Right ventricle myocardium superior (tissue), 1 donor: Measurements from ENCODE around the gene TULP3. TPM values are rescaled to one million over a fixed set of nuclear protein-coding genes. Genes with fewer than 3 reads are reported as not detected.

Experiments
- ATAC-seq: fragments of 200-7000 bp; cut with Tn5 transposase; one replicate; pipeline ENCODE4 v1.9.1; 2020; ENCODE audit warnings: mild to moderate bottlenecking; ENCODE audit not compliant: poor library complexity
- DNase-seq: peaks from one replicate; pipeline ENCODE4 v3.0.0-alpha.2; 2020
- intact Hi-C: fragments of 100-400 bp; cut with DNase I; formaldehyde crosslinking; loops from one replicate; pipeline ENCODE4 v1.11.2; 2022
- total RNA-seq: library from RNA; stranded (reverse); fragmentation: NEBNext Ultra II Directional; extraction: Animal tissue kit (Norgen Biotek cat#: 25700); gene quantifications from one replicate; pipeline ENCODE4 v1.2.1, GENCODE V29; 2021
- donor health status: DM: no; HTN: yes; CAD: no; lungs with severe emphysema.

The TULP3 gene
- total RNA-seq, 1 donor from 2014 or later = 4.6 TPM

- ATAC-seq (peak; percentile 65), DNase-seq (peak; percentile 74)
- intact Hi-C loops = no loop called here
Observed at GRCh38 chr12:2958432-2959191, 67.9 kb downstream of the TULP3 start.

GRCh38 chr12:2959192-2959504 is 68.5 kb downstream of the TULP3 start, which contains the start of gene TEAD4:
Gene TEAD4 (plus strand): TSS chr12:2959397.
- DNase-seq (peak; percentile 69), ATAC-seq (peak; percentile 69)
- intact Hi-C loops = no loop called here

GRCh38 chr12:2959505-2960389 is 69.1 kb downstream of the TULP3 start:
- intact Hi-C loops = no loop called here
- peak; percentile 72 for ATAC-seq
- peak; percentile 62 for DNase-seq

- DNase-seq (no peak), ATAC-seq (no peak)
- intact Hi-C loops = no loop called here
Observed at GRCh38 chr12:2960390-2960956, 69.8 kb downstream of the TULP3 start.

DNA sequence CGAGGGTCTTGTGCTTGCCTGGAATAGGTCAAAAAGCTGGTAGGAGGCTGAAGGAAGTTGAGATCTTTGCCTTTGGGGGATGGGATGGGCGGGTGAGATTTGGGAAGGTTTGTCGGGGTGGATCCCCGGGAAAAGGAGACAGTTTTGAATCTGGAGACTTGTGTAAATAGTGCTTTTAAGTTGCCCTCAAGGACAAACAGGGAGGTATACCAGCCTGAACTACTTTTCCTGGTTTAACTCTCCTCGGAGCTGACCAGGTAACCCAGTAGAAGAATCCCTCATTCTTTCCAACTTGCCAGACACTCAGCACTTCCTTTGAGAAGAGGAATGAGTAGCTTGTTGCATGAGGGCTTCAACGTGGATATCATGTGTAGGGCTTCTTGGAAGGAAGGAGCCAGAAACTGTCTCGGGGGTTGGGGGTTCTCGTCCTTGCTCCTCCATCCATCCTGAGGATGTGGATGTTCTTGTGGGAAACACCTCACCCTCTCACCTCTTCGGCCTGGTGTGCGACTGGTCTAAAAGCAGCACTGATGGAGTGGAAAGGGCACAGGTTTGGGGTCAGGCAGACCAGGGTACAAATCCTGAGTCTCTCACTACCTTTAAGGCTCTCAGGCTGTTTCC is 70.4 kb downstream of the TULP3 start:
- ATAC-seq = no peak
- intact Hi-C loops = no loop called here
- DNase-seq = no peak

- ATAC-seq (no peak), DNase-seq (no peak)
- intact Hi-C loops = no loop called here
Observed at GRCh38 chr12:2961705-2962104, 71.0 kb downstream of the TULP3 start.

DNA sequence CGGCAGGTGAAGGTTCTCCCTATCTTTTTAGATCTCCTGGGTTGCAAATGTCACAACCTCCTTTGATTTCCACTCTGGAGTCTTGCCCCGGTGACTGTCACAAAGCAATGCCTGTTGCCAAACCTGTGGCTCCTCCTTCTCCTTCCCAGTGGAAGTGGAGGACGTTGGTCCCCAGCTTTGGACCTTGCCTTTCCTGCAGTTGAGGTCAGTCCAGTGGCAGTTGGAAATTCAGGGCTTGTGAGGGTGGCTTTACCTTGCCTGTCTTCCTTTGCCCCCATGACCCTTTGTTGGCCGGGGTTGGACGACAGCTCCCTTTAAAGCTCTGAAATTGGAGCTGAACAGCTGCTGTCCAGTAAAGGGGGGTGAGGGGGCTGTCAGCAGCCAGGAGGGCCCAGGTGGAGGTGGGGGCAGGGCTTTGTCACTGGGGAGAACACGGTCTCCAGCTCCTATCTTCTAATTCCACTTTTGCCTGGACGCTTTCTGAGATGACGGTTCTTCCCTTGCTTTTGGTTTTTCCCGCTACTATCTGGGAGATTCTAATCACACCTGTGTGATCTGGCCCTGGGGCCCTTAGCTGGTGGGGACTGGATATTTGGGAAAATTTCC is 72.6 kb downstream of the TULP3 start:
- intact Hi-C loops = no loop called here
- ATAC-seq = peak; percentile 7
- DNase-seq = no peak

GRCh38 chr12:2963760-2964292 is 73.1 kb downstream of the TULP3 start:
- ATAC-seq = peak; percentile 39
- intact Hi-C loops = no loop called here
- DNase-seq = peak; percentile 55

DNA sequence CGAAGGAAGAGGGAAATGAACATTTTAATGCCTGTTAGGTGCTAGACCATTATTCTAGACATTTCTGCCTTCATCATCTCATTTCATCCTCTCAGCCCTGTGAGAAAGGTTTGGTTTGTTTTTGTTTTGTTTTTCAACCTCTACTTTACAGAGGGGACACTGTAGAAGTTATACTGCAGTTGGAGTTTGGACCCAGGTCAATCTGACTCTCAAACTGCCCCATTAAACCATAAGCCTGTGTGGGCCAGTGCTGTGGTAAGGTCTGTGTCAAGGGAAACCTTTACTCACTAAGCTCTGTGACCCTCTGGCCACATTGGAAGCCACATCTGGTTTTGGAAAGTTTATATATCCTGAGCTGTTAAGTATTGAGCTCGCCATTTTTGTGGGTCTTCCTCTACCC is 77.0 kb downstream of the TULP3 start:
- intact Hi-C loops = no loop called here
- DNase-seq (no peak), ATAC-seq (no peak)

GRCh38 chr12:2970744-2971143 is 80.1 kb downstream of the TULP3 start:
- DNase-seq (no peak), ATAC-seq (no peak)
- intact Hi-C loops = no loop called here

DNA sequence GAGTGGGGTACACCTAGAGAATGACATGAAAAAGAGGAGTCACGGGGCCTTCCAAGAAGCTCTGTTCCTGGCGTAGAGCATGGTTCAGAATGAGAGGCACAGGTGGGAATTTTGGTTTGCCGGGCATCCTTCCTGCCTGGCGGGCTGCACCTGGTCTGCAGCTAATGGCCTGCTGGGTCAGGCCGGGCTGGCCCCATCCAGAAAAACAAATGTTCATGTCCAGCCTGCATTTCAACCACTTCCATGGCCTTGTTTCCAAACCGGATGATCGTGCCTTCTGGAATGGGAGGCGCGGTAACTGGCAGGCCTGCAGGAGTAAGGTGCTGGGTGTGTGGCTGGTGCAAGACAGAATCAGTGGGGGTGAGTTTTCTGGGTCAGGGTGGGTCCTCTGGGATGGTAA is 82.9 kb downstream of the TULP3 start:
- intact Hi-C loops = no loop called here
- ATAC-seq = no peak
- DNase-seq = no peak

DNA sequence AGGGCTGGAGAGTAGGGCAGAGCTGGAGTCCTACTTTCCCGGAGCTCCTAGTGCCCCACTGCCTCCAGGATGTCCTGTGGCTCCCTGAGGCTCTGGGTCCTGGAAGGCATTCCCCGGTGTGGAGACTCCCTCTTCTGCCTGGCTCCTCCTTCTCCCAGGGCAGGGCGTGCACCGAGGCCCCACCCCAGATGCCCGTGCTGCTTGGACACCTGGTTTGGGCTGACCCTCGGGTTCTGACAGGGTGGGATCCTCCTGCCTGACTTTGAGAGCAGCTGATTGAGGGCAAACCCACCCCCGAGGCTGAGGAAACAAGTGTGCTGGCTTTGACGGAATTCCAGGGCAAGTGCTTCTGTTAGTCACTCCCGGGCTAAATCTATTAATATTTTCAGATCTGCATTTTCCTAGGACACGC is 83.9 kb downstream of the TULP3 start:
- DNase-seq = no peak
- no peak for ATAC-seq
- intact Hi-C loops = no loop called here

DNA sequence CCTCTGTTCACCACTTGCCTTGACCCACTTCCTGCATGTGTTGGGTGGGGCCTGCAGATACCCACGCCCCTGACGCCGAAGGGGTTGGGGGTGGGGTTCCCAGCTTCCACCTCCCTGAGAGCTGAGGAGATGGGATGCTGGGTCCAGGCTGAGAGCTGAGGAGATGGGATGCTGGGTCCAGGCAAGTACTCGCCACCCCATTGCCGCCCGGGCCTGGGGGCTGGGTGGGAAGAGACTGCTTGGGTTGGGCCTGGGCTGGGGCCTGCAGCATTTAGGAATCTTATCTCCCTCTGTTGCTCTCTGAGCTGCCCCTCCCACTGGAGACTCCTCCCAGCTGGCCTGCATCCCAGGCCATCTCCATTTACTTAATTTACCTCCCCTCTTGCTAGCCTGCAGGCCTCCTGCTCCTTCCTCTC is 85.9 kb downstream of the TULP3 start:
- ATAC-seq (no peak), DNase-seq (no peak)
- intact Hi-C loops = no loop called here

DNA sequence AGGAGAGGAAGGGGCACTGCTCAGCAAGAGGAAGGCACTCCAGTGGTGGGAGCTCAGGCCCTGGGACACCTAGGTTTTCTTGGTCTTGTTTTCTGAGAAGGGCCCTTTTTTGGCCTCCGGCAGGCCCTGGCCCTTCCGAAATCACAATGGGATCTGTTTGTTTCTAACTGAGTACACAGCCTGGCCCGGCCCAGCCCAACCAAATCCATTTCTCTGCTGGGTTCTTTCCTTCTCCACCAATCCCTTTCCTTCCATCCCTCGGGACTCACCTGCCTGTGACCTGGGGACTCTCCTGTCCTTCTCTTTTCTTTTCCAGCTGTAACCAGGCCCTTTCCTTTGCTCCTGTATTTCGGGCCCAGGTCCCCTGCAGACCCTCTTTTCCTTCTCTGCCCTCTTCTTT is 87.1 kb downstream of the TULP3 start:
- no peak for ATAC-seq
- intact Hi-C loops = no loop called here
- no peak for DNase-seq

- ATAC-seq = no peak
- DNase-seq = no peak
- intact Hi-C loops = no loop called here
Observed at GRCh38 chr12:2979806-2980205, 89.1 kb downstream of the TULP3 start.

- intact Hi-C loops = no loop called here
- no peak for ATAC-seq
- DNase-seq = no peak
Observed at GRCh38 chr12:2980630-2981029, 89.9 kb downstream of the TULP3 start.

DNA sequence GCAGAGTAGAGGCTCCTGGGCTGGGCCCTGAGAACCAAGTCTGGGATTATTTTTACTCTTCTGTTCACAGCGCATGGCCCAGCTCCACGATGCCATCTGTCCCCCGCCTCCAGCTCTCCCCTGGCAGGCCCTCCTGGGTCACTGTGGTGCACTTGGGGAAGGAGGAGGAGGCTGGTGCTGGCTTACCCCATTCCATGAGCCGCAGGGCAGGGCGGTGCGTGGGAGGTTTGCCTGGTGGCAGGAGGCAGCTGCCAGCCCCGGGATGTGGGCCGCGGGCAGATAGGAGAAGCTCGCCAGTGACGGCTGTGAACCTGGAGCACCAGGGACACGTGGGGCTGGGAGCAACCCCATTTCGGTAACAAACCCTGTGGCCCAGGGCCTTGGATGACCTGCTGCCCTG is 91.7 kb downstream of the TULP3 start:
- ATAC-seq (no peak), DNase-seq (no peak)
- intact Hi-C loops = no loop called here

DNA sequence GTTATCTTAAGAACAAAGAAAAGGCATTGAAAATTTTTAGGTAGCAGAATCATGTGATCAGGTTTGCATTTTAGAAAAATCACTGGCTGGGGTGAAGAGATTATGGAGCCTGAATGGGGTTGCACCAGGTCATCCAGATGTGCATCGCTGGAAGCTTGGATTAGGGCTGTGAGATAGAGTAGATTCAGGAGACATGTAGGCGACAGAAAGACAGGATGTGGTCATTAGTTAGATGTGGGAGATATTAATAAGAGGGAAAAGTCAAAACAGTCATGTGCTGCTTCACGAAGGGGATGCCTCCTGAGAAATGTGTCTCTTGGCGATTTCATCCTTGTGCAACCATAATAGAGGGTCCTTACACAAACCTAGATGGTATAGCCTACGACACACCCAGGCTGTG is 93.6 kb downstream of the TULP3 start:
- ATAC-seq = no peak
- no peak for DNase-seq
- intact Hi-C loops = no loop called here

DNA sequence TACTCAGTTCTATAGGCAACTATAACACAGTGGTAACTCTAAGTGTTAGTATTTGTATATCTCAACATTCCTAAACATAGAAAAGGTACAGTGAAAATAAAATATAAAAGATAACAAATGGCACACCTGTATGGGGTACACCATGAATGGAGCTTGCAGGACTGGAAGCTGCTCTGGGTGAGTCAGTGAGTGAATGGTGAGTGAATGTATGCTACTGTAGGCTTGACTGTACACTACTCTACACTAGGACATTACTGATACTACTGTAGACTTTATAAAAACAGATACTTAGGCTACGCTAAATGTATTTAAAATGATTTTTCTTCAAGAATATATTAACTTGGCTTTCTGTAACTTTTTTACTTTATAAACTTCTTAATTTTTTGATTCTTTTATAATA is 94.0 kb downstream of the TULP3 start:
- intact Hi-C loops = no loop called here
- DNase-seq = no peak
- no peak for ATAC-seq
